Measurements from ENCODE around the gene OBP2A.

Gene OBP2A

DNA sequence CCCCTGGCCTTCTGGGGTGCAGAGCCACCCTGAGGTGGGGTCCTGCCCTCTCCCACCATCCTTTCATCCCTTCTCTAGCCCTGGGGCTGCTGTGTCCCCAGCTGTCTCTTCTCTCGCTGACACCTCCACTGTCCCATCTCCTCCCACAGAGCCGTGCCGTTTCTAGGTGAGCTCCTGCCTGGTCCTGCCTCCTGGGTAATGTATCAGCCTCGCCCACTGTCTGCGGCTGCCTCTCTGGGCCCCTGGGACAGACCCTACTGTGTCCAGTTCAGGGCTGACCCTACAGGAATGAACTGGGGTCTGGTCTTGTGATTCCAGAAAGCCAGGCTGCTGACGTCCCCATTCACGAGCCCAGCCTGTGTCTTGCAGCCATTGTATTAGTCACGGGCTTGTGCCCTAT is 19.7 kb downstream of the OBP2A start:
- Histone ChIP-seq H3K36me3 (ENCODE audit: control insufficient read depth, insufficient read depth, low read length) (no peaks in the 10 kb centered on the region), H3K4me1 (ENCODE audit: control insufficient read depth, insufficient read depth, low read length, poor library complexity, severe bottlenecking) (no peaks in the 10 kb centered on the region), H3K27ac (ENCODE audit: insufficient read depth, low read length, poor library complexity, severe bottlenecking) (no peak overlapping the region), H3K9me3 (ENCODE audit: control insufficient read depth, low read length) (no peaks in the 10 kb centered on the region), H3K27me3 (replicated peaks; ENCODE audit: control insufficient read depth, insufficient read depth, low read length, poor library complexity, severe bottlenecking) (no peaks in the 10 kb centered on the region), H3K4me3 (ENCODE audit: insufficient read depth, low read depth, low read length, poor library complexity, severe bottlenecking) (no peak overlapping the region)
- no peak for DNase-seq

DNA sequence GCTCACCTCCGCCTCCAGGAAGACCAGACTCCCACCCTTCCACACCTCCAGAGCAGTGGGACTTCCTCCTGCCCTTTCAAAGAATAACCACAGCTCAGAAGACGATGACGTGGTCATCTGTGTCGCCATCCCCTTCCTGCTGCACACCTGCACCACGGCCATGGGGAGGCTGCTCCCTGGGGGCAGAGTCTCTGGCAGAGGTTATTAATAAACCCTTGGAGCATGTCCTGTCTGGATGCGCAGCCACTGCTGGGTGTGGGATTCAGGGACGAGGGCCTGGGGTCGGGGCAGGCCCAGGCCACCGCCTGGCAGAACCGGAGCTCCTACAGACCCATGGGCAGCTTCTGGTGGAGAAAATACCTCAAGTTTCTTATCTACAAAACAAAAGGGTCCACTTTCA is 20.6 kb downstream of the OBP2A start:
- Histone ChIP-seq H3K27me3 (replicated peaks; ENCODE audit: control insufficient read depth, insufficient read depth, low read length, poor library complexity, severe bottlenecking) (no peaks in the 10 kb centered on the region), H3K27ac (ENCODE audit: insufficient read depth, low read length, poor library complexity, severe bottlenecking) (no peak overlapping the region), H3K4me1 (ENCODE audit: control insufficient read depth, insufficient read depth, low read length, poor library complexity, severe bottlenecking) (no peaks in the 10 kb centered on the region), H3K4me3 (ENCODE audit: insufficient read depth, low read depth, low read length, poor library complexity, severe bottlenecking) (no peak overlapping the region), H3K36me3 (ENCODE audit: control insufficient read depth, insufficient read depth, low read length) (no peaks in the 10 kb centered on the region), H3K9me3 (ENCODE audit: control insufficient read depth, low read length) (no peaks in the 10 kb centered on the region)
- no peak for DNase-seq

DNA sequence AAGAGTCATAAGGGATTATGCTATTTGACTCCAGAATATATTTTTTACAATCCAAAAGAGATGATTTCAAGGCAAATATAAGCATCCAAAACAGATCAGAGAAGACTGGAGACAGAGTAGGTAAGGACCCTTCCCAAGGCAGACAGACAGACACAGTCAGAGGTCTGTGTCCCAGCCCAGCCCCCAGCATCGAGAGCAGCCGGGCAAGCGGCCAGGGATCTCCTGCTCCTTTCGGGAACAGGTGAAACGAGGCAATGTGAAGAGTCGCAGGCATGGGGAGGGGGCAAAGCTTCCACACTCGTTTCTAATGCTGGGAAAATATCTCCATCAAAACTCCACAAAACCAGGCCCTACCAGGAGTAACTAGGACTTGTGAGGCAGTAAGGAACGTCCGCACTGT is 21.4 kb downstream of the OBP2A start:
- Histone ChIP-seq H3K27ac (ENCODE audit: insufficient read depth, low read length, poor library complexity, severe bottlenecking) (no peak overlapping the region), H3K9me3 (ENCODE audit: control insufficient read depth, low read length) (no peaks in the 10 kb centered on the region), H3K36me3 (ENCODE audit: control insufficient read depth, insufficient read depth, low read length) (no peaks in the 10 kb centered on the region), H3K4me3 (ENCODE audit: insufficient read depth, low read depth, low read length, poor library complexity, severe bottlenecking) (no peak overlapping the region), H3K4me1 (ENCODE audit: control insufficient read depth, insufficient read depth, low read length, poor library complexity, severe bottlenecking) (no peaks in the 10 kb centered on the region), H3K27me3 (replicated peaks; ENCODE audit: control insufficient read depth, insufficient read depth, low read length, poor library complexity, severe bottlenecking) (no peaks in the 10 kb centered on the region)
- DNase-seq: no peak

DNA sequence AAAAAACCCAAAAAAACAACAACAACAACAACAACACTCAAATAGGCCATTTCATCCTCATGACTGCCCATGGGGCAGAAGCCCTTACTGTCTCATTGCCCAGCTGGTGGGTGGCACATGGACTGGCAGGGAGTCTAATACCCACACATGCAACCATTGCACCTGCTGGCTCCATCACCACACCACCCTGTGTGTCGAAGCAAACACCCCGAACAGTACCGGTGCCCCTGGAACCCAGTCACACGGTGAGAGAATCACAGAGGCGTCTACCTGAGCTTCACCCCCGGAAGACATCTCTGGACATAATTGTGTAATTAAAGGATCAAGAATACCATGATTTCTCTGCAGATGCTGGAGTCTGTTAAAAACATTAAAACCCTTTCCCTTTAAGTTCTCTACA is 22.1 kb downstream of the OBP2A start:
- DNase-seq: no peak
- no peak overlapping the region for H3K4me3 ChIP-seq (ENCODE audit: insufficient read depth, low read depth, low read length, poor library complexity, severe bottlenecking)
- no peaks in the 10 kb centered on the region for H3K9me3 ChIP-seq (ENCODE audit: control insufficient read depth, low read length)
- no peaks in the 10 kb centered on the region for H3K4me1 ChIP-seq (ENCODE audit: control insufficient read depth, insufficient read depth, low read length, poor library complexity, severe bottlenecking)
- H3K27me3 ChIP-seq (replicated peaks; ENCODE audit: control insufficient read depth, insufficient read depth, low read length, poor library complexity, severe bottlenecking): no peaks in the 10 kb centered on the region
- H3K36me3 ChIP-seq (ENCODE audit: control insufficient read depth, insufficient read depth, low read length): no peaks in the 10 kb centered on the region
- H3K27ac ChIP-seq (ENCODE audit: insufficient read depth, low read length, poor library complexity, severe bottlenecking): no peak overlapping the region

DNA sequence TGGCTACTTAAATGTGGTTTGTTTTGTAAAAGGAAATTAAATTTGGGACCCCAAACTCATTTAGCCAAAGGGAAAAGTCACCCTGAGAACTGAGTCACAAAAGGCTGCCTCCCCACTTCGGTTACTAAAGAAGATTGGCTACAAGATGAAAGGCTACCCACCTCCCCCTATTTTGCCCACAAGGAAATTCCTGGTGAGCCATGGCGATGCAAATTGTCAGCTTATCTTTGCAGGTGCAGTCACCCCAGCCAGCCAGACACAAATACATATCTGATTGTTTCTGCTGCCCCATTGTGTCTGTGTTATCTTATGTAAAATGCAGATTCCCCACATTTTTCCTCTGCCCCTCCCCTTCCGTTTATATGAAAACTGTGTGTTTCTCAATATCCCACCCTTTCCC is 24.5 kb downstream of the OBP2A start:
- H3K27ac ChIP-seq (ENCODE audit: insufficient read depth, low read length, poor library complexity, severe bottlenecking): no peak overlapping the region
- H3K4me3 ChIP-seq (ENCODE audit: insufficient read depth, low read depth, low read length, poor library complexity, severe bottlenecking): no peak overlapping the region
- H3K4me1 ChIP-seq (ENCODE audit: control insufficient read depth, insufficient read depth, low read length, poor library complexity, severe bottlenecking): no peaks in the 10 kb centered on the region
- no peak for DNase-seq
- H3K9me3 ChIP-seq (ENCODE audit: control insufficient read depth, low read length): no peaks in the 10 kb centered on the region
- H3K27me3 ChIP-seq (replicated peaks; ENCODE audit: control insufficient read depth, insufficient read depth, low read length, poor library complexity, severe bottlenecking): no peaks in the 10 kb centered on the region
- no peaks in the 10 kb centered on the region for H3K36me3 ChIP-seq (ENCODE audit: control insufficient read depth, insufficient read depth, low read length)

DNA sequence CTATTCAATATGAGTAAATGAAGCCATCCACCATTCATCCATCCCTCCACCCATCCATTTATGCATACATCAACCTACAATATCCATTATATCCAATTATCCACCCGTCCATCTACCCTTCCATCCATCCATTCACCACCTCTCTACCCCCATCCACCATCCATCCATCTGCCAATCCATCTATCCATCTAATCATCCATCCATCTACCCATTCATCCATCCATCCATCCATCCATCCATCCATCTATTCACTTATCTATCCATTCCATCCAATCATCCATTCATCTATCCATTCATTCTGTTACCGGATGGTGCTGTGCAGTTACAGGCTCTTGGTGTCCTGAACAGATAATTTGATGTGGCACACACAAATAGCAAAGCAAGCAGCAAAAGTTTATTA is 26.3 kb downstream of the OBP2A start:
- Histone ChIP-seq H3K36me3 (ENCODE audit: control insufficient read depth, insufficient read depth, low read length) (no peaks in the 10 kb centered on the region), H3K27me3 (replicated peaks; ENCODE audit: control insufficient read depth, insufficient read depth, low read length, poor library complexity, severe bottlenecking) (no peaks in the 10 kb centered on the region), H3K4me3 (ENCODE audit: insufficient read depth, low read depth, low read length, poor library complexity, severe bottlenecking) (no peak overlapping the region), H3K27ac (ENCODE audit: insufficient read depth, low read length, poor library complexity, severe bottlenecking) (no peak overlapping the region), H3K4me1 (ENCODE audit: control insufficient read depth, insufficient read depth, low read length, poor library complexity, severe bottlenecking) (no peaks in the 10 kb centered on the region), H3K9me3 (ENCODE audit: control insufficient read depth, low read length) (no peaks in the 10 kb centered on the region)
- DNase-seq: no peak

DNA sequence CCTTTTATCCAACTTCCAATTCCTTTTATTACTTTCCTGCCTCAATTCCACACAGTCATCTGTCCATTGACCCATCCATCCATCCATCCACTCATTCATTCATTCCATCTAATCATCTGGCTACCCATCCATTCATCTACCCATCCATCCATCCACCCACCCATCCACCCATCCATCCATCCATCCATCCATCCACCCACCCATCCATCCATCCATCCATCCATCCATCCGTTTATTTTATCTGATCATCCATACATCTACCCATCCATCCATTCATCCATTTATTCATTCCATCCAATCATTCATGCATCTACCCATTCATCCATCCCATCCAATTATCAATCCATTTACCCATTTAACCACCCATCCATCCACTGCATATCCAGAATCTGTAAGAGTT is 27.2 kb downstream of the OBP2A start:
- DNase-seq: no peak
- H3K36me3 ChIP-seq (ENCODE audit: control insufficient read depth, insufficient read depth, low read length): no peaks in the 10 kb centered on the region
- H3K4me1 ChIP-seq (ENCODE audit: control insufficient read depth, insufficient read depth, low read length, poor library complexity, severe bottlenecking): no peaks in the 10 kb centered on the region
- no peaks in the 10 kb centered on the region for H3K27me3 ChIP-seq (replicated peaks; ENCODE audit: control insufficient read depth, insufficient read depth, low read length, poor library complexity, severe bottlenecking)
- H3K27ac ChIP-seq (ENCODE audit: insufficient read depth, low read length, poor library complexity, severe bottlenecking): no peak overlapping the region
- no peaks in the 10 kb centered on the region for H3K9me3 ChIP-seq (ENCODE audit: control insufficient read depth, low read length)
- H3K4me3 ChIP-seq (ENCODE audit: insufficient read depth, low read depth, low read length, poor library complexity, severe bottlenecking): no peak overlapping the region

DNA sequence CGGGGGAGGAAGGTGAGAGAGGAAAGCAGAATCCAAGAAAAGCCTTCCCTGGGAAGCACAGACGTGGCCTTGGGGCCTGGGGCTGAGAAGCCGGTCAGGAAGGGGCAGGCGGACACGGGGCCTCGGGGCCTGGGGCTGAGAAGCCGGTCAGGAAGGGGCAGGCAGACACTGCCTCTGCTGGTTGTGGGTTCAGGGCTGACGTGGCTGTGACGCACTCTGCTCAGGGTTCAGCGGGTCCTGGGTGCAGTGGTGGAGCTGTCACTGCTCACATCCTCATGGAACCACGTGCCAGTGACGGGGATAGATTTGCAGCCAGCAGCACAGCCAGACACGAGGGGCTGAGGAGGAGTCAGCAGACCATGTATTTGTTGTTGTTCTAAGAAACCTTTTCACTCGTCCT is 28.4 kb downstream of the OBP2A start:
- no peak for DNase-seq
- Histone ChIP-seq H3K27ac (ENCODE audit: insufficient read depth, low read length, poor library complexity, severe bottlenecking) (no peak overlapping the region), H3K9me3 (ENCODE audit: control insufficient read depth, low read length) (no peaks in the 10 kb centered on the region), H3K27me3 (replicated peaks; ENCODE audit: control insufficient read depth, insufficient read depth, low read length, poor library complexity, severe bottlenecking) (no peaks in the 10 kb centered on the region), H3K4me1 (ENCODE audit: control insufficient read depth, insufficient read depth, low read length, poor library complexity, severe bottlenecking) (no peaks in the 10 kb centered on the region), H3K36me3 (ENCODE audit: control insufficient read depth, insufficient read depth, low read length) (no peaks in the 10 kb centered on the region), H3K4me3 (ENCODE audit: insufficient read depth, low read depth, low read length, poor library complexity, severe bottlenecking) (no peak overlapping the region)

DNA sequence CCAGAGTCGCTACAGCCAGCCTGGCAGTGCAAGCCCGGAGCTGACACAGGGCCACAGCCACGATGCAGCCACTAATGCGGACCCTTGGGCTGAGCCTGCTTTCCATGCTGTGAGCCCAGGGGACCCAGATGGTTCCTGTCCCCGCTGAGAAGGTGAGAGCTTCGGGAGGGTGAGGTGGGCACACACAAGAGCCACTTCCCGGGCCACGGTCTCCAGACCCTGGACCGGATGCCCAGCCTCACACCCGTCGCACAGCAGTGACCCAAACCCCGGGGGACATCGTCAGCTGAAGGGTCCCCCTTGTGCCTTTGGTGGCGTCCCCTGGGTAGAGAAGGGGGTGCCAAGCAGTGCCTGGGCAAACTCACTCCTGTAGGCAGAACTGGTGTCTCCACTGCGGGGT is 29.0 kb downstream of the OBP2A start:
- Histone ChIP-seq H3K9me3 (ENCODE audit: control insufficient read depth, low read length) (no peaks in the 10 kb centered on the region), H3K36me3 (ENCODE audit: control insufficient read depth, insufficient read depth, low read length) (no peaks in the 10 kb centered on the region), H3K4me1 (ENCODE audit: control insufficient read depth, insufficient read depth, low read length, poor library complexity, severe bottlenecking) (no peaks in the 10 kb centered on the region), H3K27me3 (replicated peaks; ENCODE audit: control insufficient read depth, insufficient read depth, low read length, poor library complexity, severe bottlenecking) (no peaks in the 10 kb centered on the region), H3K4me3 (ENCODE audit: insufficient read depth, low read depth, low read length, poor library complexity, severe bottlenecking) (no peak overlapping the region), H3K27ac (ENCODE audit: insufficient read depth, low read length, poor library complexity, severe bottlenecking) (no peak overlapping the region)
- DNase-seq: no peak

DNA sequence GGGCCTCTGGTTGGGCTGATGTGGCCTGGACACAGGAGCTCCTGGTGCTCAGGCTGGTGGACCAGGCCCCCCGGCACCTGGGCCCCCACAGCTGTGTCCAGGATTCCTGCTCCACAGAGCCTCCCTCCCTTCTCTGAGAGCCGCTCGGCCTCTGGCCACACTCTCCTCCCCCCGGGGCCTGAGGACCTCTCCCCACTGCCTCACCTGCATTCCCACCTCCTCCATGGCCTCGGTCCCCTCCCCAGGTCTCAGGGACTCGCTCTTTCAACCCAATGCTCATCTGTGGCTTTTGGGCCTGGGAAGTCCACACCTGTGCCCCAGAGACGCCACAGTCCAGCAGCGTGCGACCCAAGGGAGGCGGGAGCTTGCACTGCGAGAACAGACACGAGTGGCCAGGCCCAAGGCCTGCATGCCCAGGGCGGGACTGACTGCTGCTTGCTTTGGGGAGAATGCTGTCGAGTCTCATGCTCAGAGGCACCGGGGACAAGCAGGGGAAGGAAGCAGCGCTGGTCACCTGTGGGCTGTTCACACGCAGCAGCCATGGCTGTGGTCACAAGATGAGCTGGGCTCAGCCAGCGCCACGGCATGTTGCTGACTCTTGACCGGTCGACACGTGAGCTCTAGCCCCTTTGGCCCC is 30.2 kb downstream of the OBP2A start:
- no peak overlapping the region for H3K4me3 ChIP-seq (ENCODE audit: insufficient read depth, low read depth, low read length, poor library complexity, severe bottlenecking)
- H3K27ac ChIP-seq (ENCODE audit: insufficient read depth, low read length, poor library complexity, severe bottlenecking): no peak overlapping the region
- no peaks in the 10 kb centered on the region for H3K27me3 ChIP-seq (replicated peaks; ENCODE audit: control insufficient read depth, insufficient read depth, low read length, poor library complexity, severe bottlenecking)
- DNase-seq: no peak
- H3K9me3 ChIP-seq (ENCODE audit: control insufficient read depth, low read length): no peaks in the 10 kb centered on the region
- H3K4me1 ChIP-seq (ENCODE audit: control insufficient read depth, insufficient read depth, low read length, poor library complexity, severe bottlenecking): no peaks in the 10 kb centered on the region
- no peaks in the 10 kb centered on the region for H3K36me3 ChIP-seq (ENCODE audit: control insufficient read depth, insufficient read depth, low read length)

DNA sequence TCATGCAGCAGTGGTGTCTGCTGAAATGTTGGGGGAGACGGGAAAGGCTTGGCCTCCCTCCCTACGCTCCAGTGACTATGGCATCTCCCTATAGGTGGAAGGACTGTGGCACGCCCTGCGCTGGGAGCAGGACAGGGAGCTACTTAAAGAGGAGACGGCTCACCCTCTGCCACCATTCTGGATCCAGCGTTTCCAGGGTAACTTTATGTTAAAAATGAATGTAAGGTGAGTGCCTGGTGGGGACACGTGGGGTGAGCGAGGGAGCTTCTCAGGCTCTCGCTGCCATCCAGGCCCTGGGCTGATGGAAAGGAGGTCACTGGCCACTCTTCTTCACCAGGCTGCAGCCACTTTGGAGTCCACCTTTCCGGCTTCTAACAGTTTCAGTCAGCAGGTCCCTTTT is 31.3 kb downstream of the OBP2A start:
- H3K27me3 ChIP-seq (replicated peaks; ENCODE audit: control insufficient read depth, insufficient read depth, low read length, poor library complexity, severe bottlenecking): no peaks in the 10 kb centered on the region
- no peaks in the 10 kb centered on the region for H3K36me3 ChIP-seq (ENCODE audit: control insufficient read depth, insufficient read depth, low read length)
- H3K4me3 ChIP-seq (ENCODE audit: insufficient read depth, low read depth, low read length, poor library complexity, severe bottlenecking): no peak overlapping the region
- H3K27ac ChIP-seq (ENCODE audit: insufficient read depth, low read length, poor library complexity, severe bottlenecking): no peak overlapping the region
- H3K4me1 ChIP-seq (ENCODE audit: control insufficient read depth, insufficient read depth, low read length, poor library complexity, severe bottlenecking): no peaks in the 10 kb centered on the region
- H3K9me3 ChIP-seq (ENCODE audit: control insufficient read depth, low read length): no peaks in the 10 kb centered on the region
- no peak for DNase-seq

Data from effector memory CD4-positive, alpha-beta T cell (primary cell).